GM12873 (cell line): ENCODE data around the gene DNAH11.

Experiments used
- TF ChIP-seq, protein P1 (sequence below): IDR thresholded peaks from 2 replicates; pipeline ENCODE4 v1.5.1; 2012; ENCODE audit warnings: low read depth, mild to moderate bottlenecking, moderate library complexity, low read length, control low read depth; ENCODE audit not compliant: insufficient read depth; ENCODE audit errors: missing control alignments

DNAH11 gene

DNA sequence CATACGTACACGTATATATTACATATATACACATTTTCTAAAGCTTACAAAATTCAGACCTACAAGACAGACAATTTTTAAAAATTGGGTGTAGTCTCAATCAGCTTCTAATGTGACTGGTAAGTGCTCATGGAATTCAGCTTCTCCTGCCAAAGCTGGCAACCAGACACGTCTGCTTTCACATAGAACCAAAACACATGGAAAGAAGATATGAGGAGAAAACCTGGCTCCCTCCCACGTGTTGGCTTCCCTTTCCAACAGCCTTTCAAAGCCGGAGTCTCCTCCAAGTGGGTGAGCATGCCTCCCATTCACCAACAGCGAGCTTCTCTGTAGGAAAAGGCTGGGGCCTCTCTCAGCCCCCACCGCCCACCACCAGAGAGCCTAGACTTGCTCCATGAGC, 369.5 kb downstream of the DNAH11 start:
- TF ChIP-seq, protein P1, sequence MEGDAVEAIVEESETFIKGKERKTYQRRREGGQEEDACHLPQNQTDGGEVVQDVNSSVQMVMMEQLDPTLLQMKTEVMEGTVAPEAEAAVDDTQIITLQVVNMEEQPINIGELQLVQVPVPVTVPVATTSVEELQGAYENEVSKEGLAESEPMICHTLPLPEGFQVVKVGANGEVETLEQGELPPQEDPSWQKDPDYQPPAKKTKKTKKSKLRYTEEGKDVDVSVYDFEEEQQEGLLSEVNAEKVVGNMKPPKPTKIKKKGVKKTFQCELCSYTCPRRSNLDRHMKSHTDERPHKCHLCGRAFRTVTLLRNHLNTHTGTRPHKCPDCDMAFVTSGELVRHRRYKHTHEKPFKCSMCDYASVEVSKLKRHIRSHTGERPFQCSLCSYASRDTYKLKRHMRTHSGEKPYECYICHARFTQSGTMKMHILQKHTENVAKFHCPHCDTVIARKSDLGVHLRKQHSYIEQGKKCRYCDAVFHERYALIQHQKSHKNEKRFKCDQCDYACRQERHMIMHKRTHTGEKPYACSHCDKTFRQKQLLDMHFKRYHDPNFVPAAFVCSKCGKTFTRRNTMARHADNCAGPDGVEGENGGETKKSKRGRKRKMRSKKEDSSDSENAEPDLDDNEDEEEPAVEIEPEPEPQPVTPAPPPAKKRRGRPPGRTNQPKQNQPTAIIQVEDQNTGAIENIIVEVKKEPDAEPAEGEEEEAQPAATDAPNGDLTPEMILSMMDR, result no peak

DNA sequence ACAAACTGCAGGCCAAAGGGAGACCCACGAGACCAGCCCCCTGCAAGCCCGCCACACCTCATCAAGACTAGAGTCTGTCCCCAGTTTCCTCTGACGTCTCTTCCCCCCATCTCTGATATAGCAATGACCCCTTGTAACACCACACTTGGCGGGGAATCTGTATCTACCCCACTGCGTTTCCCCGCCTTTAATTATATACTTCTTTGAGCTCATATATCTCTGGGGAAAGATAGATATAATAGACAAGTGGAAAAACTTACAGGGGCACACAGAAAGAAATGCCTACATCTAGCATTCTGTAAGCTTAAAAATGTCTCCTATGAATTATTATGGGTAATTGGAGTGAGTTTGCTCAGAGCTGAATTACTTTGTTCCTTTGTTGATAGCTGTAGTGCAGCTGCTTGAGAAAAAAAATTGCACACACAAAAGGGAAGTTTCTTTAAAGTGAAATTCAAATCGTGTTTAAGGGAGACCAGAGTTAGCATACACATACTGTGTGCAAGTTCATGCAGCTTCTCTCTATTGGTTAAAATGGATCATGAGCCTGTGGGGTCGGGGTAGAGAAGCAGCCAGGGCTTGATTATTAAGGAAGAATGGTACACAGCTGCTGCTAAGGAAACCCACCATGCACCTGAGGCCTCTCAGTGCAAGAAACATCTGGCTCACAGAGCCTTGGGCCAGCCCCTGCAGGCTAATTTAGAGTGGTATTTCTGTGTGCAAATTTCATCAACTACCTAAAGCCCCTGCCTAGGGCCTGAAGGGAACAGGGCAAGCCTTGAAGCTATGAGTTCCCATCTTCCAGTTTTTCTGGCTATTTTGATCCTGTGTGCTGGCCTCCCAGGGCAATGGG, 370.3 kb downstream of the DNAH11 start:
- TF ChIP-seq, protein P1, result no peak

DNA sequence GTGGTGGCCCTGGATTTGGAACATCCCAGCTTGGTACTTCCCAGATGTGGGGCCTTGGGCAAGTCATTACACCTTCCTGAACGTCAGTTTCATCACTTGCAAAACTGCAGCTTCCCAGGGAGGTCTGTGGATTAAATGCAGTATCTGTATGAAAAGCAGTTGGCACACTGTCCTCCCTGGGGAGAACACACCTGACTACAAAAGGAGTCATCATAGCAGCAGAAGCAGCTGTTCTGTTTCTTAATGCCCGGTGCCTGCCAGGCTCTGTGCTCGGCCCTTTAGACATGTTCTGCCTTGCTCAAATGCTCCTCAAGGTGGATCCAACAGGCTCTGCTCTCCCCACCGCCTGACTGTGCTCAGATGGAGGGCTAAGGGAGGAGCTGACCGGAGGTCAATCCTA, 371.8 kb downstream of the DNAH11 start:
- TF ChIP-seq, protein P1, result no peak

DNA sequence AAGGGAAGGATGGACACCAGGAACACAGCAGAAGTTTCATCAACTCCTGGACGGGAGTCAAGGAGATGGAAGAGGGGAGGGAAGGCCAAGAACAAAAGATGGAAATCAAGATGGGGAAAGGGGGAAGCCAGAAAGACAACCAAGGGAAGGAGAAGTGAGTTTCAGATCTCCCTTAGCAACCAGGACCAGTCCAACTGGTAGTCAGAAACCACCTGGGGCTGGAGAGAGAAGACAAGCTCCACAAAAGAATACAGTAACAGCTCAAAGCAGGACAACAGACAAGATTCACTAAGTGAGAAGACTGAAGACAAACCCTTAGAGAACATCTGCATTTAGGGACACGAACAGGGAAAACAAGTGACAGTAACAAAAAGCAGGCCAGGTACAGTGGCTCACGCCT, 372.3 kb downstream of the DNAH11 start:
- TF ChIP-seq, protein P1, result no peak

DNA sequence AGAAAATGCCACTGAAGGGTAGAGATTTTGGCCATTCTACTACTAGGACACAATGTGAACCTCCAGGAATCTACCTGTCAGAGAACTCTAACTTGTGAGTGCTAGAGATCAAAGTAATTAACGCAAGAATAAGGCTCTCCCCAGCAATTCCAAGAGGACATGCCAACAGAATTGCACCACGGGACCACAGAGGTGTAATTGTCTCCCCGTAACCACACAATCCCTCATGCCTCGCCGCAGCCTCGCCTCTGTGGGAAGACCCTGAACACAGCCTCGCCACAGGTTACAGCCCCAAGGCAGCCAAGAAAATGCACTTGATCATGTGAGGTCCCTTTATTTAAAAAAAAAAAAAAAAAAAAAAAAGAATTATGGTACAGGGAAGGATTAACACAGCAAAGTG, 373.3 kb downstream of the DNAH11 start:
- TF ChIP-seq, protein P1, result no peak

DNA sequence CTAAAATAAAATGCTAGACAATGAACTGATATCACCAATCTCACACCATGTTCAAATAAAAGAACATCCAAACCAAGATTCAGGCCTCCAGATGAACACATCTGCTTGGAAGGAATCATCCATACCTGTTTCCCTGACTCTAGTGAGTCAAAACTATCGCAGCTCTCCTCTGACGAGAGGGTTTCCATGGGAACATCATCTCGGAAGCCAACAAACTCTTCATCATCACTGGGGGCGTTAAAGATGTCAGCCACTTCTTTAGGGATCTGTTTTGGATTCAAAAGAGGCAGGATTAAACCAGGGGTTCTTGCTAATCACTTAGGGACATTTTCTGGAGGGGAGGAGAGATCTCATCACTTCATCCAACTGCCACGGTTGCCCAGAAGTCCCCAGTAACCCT, 373.8 kb downstream of the DNAH11 start:
- TF ChIP-seq, protein P1, result no peak

DNA sequence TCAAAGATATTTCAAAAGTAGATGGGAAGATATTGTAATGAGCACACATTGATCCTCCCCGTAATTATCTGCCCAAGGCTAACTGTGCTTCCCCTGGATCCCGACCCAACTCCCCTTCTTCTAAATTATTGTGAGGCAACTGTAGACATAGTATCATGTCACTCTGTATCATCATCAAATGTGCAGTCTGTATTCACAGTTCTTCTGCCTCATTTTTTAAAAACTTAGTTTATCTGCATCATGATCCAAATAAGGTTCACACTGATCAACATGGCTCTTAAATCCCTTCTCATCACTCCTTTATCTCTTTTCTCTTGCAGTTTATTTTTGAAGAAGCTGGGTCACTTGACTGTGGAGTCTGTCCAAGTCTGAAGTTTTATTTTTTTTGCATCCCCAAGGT, 375.4 kb downstream of the DNAH11 start:
- TF ChIP-seq, protein P1, result no peak
